Endometrial microvascular endothelial cells (primary cell): ENCODE data around the gene LCN12. TPM values are rescaled to one million over a fixed set of nuclear protein-coding genes. Genes with fewer than 3 reads are reported as not detected.

Experiments used
- in situ Hi-C: cut with HindIII; loops from 2 replicates; pipeline ENCODE4 v1.10.0; 2017; ENCODE audit warnings: low sequenced_read_pairs, low pct_unique_long_range_greater_than_20kb; ENCODE audit errors: inconsistent ontology term
- total RNA-seq: library from RNA; depleted of rRNA; stranded (reverse); fragments of >200 nt; gene quantifications from one replicate; pipeline ENCODE4 v1.2.3, GENCODE V29; 2015; ENCODE audit errors: inconsistent ontology term

Gene LCN12
- total RNA-seq, 1 donor from 2014 or later, result not detected

DNA sequence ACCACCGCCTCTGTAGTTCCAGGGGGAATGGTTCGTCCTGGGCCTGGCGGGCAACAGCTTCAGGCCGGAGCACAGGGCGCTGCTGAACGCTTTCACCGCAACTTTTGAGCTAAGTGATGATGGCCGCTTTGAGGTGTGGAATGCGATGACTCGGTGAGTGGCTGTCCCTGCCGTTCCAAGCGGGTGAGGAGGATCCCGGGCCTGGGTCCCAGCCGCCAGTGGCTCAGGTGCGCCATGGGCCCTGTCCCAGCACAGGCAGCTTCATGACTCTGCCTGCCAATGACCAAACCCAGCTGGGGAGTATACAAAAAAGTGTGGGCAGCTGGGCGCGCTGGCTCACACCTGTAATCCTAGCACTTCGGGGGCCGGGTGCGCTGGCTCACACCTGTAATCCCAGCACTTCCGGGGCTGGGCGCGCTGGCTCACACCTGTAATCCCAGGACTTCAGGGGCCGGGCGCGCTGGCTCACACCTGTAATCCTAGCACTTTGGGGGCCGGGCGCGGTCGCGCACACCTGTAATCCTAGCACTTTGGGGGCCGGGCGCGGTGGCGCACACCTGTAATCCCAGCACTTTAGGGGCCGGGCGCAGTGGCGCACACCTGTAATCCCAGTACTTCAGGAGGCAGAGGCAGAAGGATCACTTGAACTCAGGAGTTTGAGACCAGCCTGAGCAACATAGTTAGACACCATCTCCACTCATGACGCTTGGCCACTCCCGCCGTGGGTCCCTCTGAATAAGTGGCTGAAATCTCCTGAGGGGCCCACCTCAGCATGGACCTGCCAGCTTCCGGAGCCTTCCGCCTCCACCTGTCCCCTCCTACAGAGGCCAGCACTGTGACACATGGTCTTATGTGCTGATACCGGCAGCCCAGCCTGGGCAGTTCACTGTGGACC lies 1.1 kb downstream of the LCN12 start:
- in situ Hi-C loops, result no loop called here

DNA sequence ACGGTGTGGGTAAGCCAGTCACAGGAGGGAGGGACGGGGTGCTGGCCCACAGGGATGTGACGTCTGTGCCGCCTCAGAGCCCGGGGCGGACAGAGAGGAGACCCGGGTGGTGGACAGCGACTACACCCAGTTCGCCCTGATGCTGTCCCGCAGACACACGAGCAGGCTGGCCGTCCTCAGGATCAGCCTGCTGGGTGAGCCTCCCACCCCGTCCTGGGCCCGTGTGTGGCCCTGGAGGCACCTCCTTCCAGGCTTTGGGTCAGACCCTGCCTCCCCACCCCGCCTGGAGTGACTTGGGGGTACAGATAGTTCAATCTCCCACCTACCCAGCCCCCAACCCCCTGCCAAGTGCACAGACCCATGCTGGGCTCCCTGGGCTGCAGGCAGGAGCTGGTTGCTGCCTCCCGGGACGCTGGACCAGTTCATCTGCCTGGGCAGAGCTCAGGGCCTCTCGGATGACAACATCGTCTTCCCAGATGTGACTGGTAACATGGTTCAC lies 1.7 kb downstream of the LCN12 start:
- in situ Hi-C loops, result no loop called here

DNA sequence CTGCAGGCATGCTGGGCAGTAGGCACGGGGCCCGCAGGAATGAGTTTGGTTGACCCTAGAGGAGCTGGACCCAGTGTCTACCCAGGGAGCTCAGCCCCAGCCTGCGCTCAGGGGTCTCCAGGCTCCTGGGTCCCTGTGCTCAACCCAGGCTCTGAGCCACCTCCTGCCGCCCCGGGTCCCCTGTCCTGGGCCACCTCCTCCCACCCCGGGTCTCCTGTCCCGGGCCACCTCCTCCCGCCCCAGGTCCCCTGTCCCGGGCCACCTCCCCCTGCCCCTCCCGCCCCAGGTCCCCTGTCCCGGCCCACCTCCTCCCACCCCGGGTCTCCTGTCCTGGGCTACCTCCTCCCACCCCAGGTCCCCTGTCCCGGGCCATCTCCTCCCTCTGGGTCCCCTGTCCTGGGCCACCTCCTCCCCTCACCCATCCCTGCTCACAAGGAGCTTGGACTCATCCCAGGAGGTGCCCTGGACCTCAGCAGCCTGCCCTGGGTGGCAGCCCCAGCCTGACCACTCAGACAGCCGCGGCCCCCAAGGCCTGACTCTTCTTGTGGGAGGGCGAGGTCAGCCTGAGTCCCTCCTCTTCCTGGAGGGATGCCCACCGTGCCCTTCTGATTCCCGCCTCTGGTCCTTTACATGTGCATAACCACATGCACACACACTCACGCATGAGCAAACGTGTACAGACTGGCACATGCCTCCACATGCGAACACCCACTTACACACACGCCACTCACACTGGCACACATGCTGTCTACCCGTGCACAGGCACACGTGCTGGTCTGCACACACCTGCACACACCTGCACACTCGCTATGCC lies 2.4 kb downstream of the LCN12 start:
- in situ Hi-C loops, result no loop called here

DNA sequence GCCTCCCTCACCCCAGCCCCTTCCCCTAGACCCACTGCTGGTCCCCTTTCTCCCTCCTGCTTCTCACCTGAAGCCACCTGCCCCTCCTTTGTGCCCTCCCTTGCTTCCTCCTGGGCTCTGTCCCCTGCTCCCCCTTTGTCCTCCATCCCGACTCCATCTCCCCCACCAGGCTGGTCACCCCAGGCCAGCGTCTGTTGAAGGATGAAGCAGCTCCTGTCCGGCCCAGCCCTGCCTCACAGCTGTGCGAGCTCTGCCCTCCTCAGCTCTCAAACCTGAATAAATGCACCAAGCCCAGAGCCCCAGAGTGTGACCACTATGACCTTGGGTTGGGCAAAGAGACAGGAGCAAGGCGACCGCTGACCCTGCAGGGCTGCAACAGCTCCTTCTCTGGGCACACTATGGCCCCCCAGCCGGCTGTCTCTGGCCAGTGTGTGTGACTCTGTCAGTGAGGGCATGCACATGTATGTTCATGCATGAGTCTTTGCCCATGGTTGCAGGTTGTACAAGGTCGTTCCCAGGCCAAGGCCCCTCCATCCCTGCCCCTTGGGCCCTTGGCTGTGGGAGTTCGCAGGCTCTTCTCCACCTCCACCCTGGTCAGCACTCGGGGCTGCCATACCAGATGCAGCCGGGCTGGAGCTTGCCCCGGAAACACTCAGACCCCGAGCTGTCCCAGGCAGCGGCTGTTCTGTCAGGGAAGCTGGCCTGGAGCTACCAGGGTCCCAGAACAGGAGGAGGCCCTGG lies 3.3 kb downstream of the LCN12 start:
- in situ Hi-C loops, result no loop called here

DNA sequence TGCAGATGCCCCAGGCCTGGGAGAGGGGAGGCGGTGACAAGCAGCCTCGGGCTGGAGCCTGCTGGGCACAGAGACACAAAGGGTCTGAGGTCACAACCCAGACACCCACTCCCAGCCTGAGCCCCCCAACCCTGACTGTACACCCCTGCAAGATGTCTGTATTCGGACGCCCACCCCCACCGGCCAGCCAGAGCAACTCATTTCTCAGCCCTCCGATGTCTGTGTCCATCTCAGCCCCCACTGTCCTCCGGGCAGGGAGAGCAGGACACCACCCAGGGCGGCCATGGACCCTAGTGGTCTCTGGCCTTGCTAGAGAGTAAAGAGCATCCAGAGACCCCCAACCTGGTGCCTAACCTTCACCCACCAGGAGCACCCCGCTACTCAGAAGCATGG lies 3.9 kb downstream of the LCN12 start:
- in situ Hi-C loops, result no loop called here

DNA sequence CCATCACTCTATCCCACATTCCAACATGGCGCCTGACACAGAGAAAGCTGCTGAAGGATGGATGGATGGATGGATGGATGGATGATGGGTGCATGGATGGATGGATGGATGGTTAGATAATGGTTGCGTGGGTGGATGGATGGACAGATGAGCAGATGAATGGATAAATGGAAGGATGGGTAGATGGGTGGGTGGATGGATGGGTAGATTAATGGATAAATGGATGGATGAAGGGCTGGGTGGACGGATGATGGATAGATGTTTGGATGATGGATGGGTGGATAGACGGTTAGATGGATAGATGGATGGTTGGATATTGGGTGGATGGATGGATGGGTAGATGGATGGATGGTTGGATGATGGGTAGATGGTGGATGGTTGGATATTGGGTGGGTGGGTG lies 4.5 kb downstream of the LCN12 start:
- in situ Hi-C loops, result no loop called here

DNA sequence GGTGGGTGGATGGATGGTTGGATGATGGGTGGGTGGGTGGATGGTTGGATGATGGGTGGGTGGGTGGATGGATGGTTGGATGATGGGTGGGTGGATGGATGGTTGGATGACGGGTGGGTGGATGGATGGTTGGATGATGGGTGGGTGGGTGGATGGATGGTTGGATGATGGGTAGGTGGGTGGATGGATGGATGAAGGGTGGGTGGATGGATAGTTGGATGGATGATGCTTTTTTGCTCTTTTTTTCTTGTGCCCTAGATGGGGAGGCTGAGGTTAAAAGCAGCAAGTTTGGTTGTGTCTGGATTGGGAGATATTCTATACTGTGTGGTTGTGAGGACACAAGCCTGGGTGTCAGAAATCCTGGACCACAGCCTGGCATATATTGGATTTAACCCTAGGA lies 5.4 kb downstream of the LCN12 start:
- in situ Hi-C loops, result no loop called here

DNA sequence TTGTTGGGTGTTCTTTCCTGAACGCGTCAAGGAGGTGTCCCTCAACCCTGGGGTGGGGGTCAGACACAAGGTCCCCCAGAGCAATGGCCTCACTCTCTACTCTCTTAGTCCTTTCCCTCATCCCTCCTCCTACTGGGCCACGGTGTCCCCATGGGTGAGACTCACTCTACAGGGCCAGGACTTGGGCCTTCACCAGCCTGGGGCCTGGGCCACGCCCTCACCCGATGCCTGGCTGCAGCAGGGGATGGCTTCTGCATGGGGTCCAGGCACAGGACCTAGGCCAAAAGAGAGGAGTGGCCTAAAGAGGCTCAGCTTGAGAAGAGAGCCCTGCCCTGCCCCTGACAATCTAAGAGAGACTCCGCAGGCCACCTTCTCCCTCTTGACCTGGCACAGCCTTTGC lies 5.8 kb downstream of the LCN12 start:
- in situ Hi-C loops, result no loop called here

DNA sequence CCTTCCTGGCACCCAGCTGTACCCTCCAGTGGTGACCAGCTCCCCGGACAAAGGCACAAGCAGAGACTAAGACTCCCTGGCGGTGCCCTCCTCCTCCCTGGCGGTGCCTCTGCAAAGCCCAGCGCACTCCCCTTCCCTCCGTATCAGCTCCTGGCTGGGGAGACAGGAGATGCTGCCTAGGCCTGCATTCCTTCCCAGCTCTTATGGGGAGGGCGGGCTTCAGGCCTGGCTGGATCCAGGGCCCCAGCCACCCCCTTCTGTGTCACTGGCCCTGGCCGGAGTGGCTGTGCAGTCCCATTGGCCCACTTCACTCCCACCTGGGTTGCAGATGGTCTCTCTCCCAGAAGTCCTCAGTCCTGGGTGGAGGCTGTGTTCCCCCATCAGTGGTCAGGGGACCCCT lies 6.4 kb downstream of the LCN12 start:
- in situ Hi-C loops, result no loop called here

DNA sequence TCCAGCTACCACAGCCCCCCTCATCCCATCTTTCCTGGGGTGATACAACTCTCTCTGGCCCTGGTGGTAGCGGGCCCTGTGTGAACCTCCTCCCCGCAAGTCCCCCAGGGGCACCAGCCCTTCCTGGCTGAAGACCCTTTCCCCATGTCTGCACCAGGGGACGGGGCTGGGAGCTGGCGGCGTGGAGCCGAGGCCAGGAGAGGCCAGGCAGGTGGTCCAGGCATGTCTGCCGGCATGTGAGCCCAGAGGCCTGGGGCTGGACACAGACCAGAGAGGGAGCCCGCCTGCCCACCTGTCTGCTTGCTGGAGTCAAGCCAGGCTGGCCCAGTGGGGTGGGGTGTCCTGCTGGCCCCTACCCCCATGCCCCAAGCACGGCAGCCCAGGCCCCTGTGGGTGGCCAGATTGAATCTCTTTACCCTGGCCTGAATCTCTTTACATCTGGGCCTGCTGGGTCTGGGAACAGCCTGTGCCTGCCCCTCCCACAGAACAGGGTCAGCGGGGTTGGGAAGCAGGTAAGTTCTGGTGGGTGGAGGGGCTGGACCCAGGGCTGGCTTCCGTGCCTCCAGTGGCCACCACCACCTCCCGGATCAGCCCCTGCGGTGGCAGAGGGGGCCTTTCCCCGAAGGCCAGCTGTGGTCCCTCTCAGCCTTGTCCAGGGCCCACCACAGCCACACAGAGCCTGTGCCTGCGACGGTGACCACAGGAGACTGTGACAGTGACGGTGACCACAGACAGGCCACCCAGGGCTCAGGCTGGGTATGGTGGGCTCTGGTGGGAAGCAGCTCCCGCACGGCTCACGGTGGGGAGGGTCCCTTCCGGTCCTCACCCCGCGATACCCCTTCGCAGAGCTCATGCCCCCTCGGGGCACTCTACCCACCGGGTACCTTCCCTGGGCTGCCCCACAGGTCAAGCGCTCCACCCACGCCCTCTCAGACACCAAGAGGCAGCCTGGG lies 7.1 kb downstream of the LCN12 start:
- in situ Hi-C loops, result no loop called here

DNA sequence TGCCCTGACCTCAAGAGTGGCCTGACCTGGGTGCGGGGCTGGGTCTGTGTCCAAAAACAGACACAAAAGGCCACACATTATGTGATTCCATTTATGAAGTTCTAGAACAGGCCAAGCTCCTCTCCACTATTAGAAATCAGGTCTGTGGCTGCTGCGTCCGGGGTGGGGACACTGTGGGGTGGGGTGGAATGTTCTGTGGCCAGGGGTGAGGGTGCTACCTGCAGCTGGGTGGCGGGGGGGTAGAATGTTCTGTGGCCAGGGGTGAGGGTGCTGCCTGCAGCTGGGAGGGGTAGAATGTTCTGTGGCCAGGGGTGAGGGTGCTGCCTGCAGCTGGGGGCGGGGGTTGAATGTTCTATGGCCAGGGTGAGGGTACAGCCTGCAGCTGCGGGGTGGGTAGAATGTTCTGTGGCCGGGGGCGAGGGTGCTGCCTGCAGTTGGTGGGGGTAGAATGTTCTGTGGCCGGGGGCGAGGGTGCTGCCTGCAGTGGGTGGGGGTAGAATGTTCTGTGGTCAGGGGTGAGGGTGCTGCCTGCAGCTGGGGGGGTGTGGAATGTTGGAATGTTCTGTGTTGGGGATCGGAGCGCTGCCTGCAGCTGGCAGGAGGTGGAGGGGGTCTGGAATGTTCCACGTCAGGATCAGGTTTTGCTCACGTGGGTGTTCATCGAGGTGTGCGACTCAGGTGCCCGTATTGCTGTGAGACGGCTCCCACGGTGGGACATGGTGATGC lies 8.3 kb downstream of the LCN12 start:
- in situ Hi-C loops, result no loop called here

DNA sequence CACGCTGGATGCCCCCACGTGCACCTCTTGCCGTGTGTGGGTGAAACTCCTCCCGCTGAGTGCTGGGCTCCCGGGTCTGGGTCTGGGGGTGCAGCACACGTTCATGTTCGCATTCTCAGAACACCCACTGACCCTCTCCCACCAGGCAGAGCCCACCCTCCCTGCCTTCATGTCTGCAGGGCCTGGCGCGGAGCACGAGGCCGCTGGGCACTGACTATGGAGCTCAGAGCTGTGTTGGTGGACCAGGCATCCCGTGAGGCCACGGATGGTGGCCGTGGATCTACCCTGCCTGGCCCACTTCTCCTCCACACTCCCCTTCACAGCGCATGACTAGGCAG lies 8.8 kb downstream of the LCN12 start:
- in situ Hi-C loops, result no loop called here

DNA sequence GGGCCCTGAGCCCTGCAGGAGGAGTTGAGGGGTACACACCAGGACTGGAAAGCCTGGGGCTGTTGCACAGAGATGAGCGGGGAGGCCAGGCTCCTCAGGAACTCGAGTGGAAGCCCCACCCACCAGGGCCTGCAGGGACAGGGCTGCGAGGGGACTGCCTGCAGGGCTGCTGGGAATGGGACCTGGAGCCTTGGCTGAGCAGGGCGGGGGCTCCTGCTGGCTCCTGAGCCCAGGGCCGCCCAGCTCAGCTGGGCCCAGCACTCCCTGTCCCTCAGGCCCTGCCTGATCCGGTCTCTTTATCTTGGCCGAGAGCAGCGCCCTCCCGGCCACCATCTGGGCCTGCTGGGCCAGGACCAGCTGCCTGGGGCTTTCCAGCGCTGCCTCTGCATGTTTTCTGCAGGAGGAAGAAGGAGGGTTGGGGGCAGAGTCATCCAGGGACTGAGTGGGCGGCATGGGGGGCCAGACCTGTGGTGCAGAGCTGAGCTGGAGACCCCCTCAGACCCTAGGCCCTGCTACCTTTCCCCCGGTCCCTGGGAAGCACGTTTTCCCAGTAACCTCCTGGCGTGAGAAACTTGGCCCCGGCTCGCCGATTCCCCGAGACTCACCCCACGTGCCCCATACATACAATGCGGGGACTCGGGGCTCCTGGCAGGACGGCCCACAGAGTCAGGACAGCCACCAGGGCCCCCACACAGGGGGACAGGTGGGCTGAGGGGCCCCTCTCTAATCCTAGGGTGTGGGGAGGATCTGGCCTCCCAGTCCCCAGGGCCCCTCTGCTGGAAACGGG lies 9.4 kb downstream of the LCN12 start:
- in situ Hi-C loops, result no loop called here

DNA sequence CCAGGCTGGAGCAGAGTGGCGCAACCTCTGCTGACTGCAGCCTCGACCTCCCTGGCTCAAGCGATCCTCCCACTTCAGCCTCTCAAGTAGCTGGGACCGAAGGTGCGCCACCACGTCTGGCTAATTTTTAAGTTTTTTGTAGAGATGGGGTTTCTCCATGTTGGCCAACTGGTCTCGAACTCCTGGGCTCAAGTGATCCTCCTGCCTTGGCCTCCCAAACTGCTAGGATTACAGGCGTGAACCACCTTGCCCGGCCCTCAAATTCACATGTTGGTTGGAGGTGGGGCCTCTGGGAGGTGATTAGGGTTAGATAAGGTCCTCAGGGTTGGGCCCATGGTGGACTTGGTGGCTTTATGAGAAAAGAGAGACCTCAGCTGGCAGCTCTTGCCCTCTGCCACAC lies 10.1 kb downstream of the LCN12 start:
- in situ Hi-C loops, result no loop called here

DNA sequence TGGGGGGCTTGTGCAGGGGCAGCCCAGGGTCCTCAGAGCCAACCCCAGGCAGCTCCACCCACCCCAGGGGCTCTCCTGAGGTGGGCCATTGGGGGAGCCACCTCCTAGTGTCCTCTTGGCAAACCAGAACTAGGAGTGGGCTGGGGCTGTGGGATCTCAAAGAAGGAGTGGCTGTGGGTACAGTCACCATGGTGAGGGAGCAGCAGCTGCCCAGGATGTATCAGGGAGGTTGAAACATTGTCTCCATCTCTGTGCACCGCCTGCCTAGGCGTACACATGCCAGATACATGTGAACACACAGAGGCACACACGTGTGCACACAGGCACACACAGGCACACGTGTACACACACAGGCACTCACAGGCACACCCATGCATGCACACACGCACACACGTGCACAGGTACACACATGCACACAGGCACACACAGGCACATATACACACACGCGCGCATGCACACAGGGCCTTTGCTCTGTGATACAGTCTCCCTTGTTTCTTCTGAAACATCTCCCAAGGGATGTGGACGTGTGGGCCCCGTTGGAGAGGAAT lies 10.7 kb downstream of the LCN12 start:
- in situ Hi-C loops, result no loop called here

DNA sequence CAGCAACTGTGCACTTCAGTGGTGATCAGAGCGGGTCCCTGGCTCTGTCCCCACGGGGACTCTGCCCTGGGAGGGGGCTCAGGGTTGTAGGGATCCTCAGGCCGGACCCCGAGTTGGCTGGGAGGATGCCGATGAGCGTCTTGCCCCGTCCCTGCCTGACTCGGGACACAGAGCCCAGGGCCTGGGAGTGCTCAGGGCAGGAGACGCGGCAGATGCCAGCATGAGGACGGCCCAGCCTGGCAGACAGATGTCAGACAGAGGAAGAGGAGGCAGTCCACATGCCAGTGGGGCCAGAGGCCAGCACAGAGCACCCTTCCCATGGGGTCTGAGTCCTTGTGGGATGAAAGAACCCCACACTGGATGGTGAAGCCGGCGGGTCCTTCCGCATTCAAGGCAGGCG lies 11.3 kb downstream of the LCN12 start:
- in situ Hi-C loops, result no loop called here

DNA sequence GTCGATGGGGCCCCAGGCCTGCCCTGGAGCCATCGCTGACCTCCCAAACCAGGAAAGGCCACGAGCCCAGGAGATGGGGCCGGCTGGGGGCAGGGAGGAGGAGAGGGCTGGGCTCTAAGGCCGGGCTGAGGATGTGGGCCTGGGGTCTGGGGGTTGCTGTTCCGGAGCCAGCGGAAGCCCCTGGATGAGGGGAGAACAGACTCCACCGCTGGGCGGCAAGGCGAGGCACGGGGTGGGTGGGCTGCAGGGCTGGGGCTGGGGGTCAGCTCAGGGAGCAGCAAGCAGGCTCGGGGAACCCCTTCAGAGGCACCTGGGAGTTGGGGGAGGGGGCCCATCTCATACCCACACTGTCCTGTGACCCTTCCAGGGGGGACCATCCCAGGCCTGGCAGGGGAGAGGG lies 11.7 kb downstream of the LCN12 start:
- in situ Hi-C loops, result no loop called here
